Amygdala (tissue), 56 donors: ENCODE results near the gene CAMKMT.
A peak's percentile ranks its signal among the peaks of the same experiment; 100 is the strongest.

Experiments used
- DNase-seq, 56 donors: peaks; one replicate each; lab custom pipeline; 2025; lab: John Stamatoyannopoulos, UW

CAMKMT gene

GRCh38 chr2:44442019-44442418 is 80.3 kb downstream of the CAMKMT start:
- no peak for DNase-seq

GRCh38 chr2:44443517-44443916 is 81.8 kb downstream of the CAMKMT start:
- DNase-seq = no peak

- no peak for DNase-seq
These were observed 83.1 kb downstream of the CAMKMT start for GRCh38 chr2:44444881-44445280.

GRCh38 chr2:44448860-44449527 is 87.2 kb downstream of the CAMKMT start:
- DNase-seq = no peak

GRCh38 chr2:44450082-44450481 is 88.3 kb downstream of the CAMKMT start:
- DNase-seq = no peak

GRCh38 chr2:44450806-44451205 is 89.1 kb downstream of the CAMKMT start:
- DNase-seq = no peak

GRCh38 chr2:44452069-44452583 is 90.4 kb downstream of the CAMKMT start:
- DNase-seq = no peak

- DNase-seq = no peak
These were observed 91.5 kb downstream of the CAMKMT start for GRCh38 chr2:44453259-44453658.

GRCh38 chr2:44455877-44456276 is 94.1 kb downstream of the CAMKMT start:
- no peak for DNase-seq

GRCh38 chr2:44456946-44457345 is 95.2 kb downstream of the CAMKMT start:
- DNase-seq = no peak

- no peak for DNase-seq
These were observed 98.0 kb downstream of the CAMKMT start for GRCh38 chr2:44459739-44460138.

- DNase-seq = no peak
These were observed 101.4 kb downstream of the CAMKMT start for GRCh38 chr2:44462934-44463849.

- DNase-seq = no peak
These were observed 102.7 kb downstream of the CAMKMT start for GRCh38 chr2:44464437-44464836.

- DNase-seq = no peak
These were observed 108.4 kb downstream of the CAMKMT start for GRCh38 chr2:44470151-44470550.

- DNase-seq = no peak
These were observed 116.1 kb downstream of the CAMKMT start for GRCh38 chr2:44477657-44478414.

GRCh38 chr2:44479127-44479887 is 117.6 kb downstream of the CAMKMT start:
- peak in 27 of 56 donors; percentile 1 to 67 (median 15) for DNase-seq

GRCh38 chr2:44480068-44480467 is 118.3 kb downstream of the CAMKMT start:
- DNase-seq = no peak

- DNase-seq = no peak
These were observed 125.3 kb downstream of the CAMKMT start for GRCh38 chr2:44487052-44487451.

GRCh38 chr2:44490726-44491125 is 129.0 kb downstream of the CAMKMT start:
- DNase-seq = no peak

- no peak for DNase-seq
These were observed 132.3 kb downstream of the CAMKMT start for GRCh38 chr2:44494006-44494405.
